Kidney (tissue), 14 donors: ENCODE measurements around the gene MAP2K7. TPM values are rescaled to one million over a fixed set of nuclear protein-coding genes. Genes with fewer than 3 reads are reported as not detected.

Experiments used
- DNase-seq, 5 donors: peaks; one replicate each; pipeline ENCODE4 v3.0.0-alpha.2; 2013 to 2020
- FAIRE-seq: peaks from 2 replicates; lab custom pipeline; 2012; peaks lifted over from hg19 to GRCh38; lab: Jason Lieb, UNC
- H3K27ac ChIP-seq, 2 donors: one replicate each; pipeline ENCODE4 v1.7.0; 2013; ENCODE audit warnings: low read depth in 2 of 2, low read length in 2 of 2, inconsistent platforms in 1 of 2
- H3K27me3 ChIP-seq: one replicate; pipeline ENCODE4 v1.7.1; 2013; ENCODE audit warnings: low read length, inconsistent platforms; ENCODE audit not compliant: control insufficient read depth, insufficient read depth
- H3K36me3 ChIP-seq, 3 donors: one replicate each; pipeline versions ENCODE4 v1.7.0 to v1.7.1; 2013; ENCODE audit warnings: low read length in 3 of 3, control low read depth in 1 of 3, inconsistent platforms in 1 of 3; ENCODE audit not compliant: insufficient read depth in 3 of 3, control insufficient read depth in 2 of 3
- H3K4me1 ChIP-seq, 3 donors: one replicate each; pipeline versions ENCODE4 v1.7.0 to v1.7.1; 2013; ENCODE audit warnings: low read length in 3 of 3, inconsistent platforms in 1 of 3, low read depth in 1 of 3; ENCODE audit not compliant: control insufficient read depth in 2 of 3, insufficient read depth in 2 of 3
- H3K4me3 ChIP-seq, 3 donors: one replicate each; pipeline versions ENCODE4 v1.7.0 to v1.8.1; 2013; ENCODE audit warnings: low read length in 3 of 3, control low read depth in 1 of 3, inconsistent platforms in 1 of 3
- H3K9ac ChIP-seq, 3 donors: one replicate each; pipeline versions ENCODE4 v1.7.0 to v1.7.1; 2013; ENCODE audit warnings: low read length in 3 of 3, control low read depth in 1 of 3, inconsistent platforms in 1 of 3
- H3K9me3 ChIP-seq, 3 donors: one replicate each; pipeline versions ENCODE4 v1.7.0 to v1.7.1; 2013; ENCODE audit warnings: low read length in 3 of 3, control low read depth in 1 of 3, inconsistent platforms in 1 of 3; ENCODE audit not compliant: control insufficient read depth in 2 of 3, insufficient read depth in 1 of 3
- intact Hi-C: fragments of 100-400 bp; cut with DNase I; formaldehyde crosslinking; loops from one replicate; pipeline ENCODE4 v1.11.1; 2022
- polyA plus RNA-seq: library from polyadenylated mRNA; stranded (reverse); fragments of 350-450 nt; fragmentation: Illumina TruSeq; extraction: RNeasy Lipid Tissue Mini Kit (QIAGEN cat#74804); gene quantifications from one replicate; pipeline ENCODE4 v1.2.3, GENCODE V29; 2014; ENCODE audit warnings: low read depth, low replicate concordance; ENCODE audit not compliant: insufficient read depth
- total RNA-seq: library from RNA; stranded (reverse); fragmentation: NEBNext Ultra II Directional; extraction: Animal tissue kit (Norgen Biotek cat#: 25700); gene quantifications from one replicate; pipeline ENCODE4 v1.2.1, GENCODE V29; 2021
- TF ChIP-seq, protein P1 (sequence below): IDR thresholded peaks from 3 replicates; pipeline ENCODE4 v1.5.1; 2012; ENCODE audit warnings: mild to moderate bottlenecking, moderate library complexity, borderline replicate concordance; ENCODE audit not compliant: insufficient read depth; ENCODE audit errors: extremely low read depth
- donor health status: control.
- donor health status: control.
- donor health status: control.
- donor health status: control.
- donor health status: control.
- donor health status: DM: yes; HTN: yes; CAD: no.
- donor health status: Normal renal cell carcinoma (clear cell type).

MAP2K7 gene
- total and polyA plus RNA-seq, 2 donors from 2014 or later, result 16.7 to 37.0 TPM

DNA sequence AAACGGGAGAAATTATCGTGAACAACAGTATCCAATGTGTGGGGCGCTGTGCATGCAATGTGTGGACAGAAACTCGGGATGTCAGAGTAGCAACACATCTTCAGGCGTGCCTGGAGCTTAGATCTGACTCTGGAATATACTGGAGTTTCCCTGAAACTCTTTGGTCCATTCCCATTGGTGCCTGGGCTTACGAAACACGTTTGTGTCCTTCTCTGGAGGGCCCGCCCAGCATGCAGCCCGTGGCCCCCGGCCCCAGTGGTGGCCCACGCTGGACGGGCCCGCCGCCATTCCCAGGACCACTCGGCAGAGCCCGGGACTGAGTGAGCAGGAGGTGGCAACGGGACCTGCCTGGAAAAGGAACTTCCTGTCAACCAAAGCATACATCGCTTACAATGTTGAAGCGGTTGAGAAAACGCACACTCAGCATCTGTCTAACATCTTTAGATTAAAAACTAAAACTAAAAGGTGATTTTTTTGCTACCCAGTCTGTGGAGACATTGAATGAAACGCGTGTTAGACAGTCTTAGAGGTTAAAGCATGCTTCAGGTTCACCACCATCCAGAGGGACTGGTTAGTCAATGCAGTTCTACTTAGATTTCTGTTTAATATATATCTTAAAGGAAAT lies 59.1 kb downstream of the MAP2K7 start:
- H3K27me3 ChIP-seq, result no peaks in the 10 kb centered on the region
- TF ChIP-seq, protein P1, sequence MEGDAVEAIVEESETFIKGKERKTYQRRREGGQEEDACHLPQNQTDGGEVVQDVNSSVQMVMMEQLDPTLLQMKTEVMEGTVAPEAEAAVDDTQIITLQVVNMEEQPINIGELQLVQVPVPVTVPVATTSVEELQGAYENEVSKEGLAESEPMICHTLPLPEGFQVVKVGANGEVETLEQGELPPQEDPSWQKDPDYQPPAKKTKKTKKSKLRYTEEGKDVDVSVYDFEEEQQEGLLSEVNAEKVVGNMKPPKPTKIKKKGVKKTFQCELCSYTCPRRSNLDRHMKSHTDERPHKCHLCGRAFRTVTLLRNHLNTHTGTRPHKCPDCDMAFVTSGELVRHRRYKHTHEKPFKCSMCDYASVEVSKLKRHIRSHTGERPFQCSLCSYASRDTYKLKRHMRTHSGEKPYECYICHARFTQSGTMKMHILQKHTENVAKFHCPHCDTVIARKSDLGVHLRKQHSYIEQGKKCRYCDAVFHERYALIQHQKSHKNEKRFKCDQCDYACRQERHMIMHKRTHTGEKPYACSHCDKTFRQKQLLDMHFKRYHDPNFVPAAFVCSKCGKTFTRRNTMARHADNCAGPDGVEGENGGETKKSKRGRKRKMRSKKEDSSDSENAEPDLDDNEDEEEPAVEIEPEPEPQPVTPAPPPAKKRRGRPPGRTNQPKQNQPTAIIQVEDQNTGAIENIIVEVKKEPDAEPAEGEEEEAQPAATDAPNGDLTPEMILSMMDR, result no peak
- no peak for FAIRE-seq
- H3K4me1 ChIP-seq, result peaks cover 0 to 22% (median 10%) of the 10 kb centered on the region in 3 donors
- DNase-seq, result no peak
- no peaks in the 10 kb centered on the region for H3K9me3 ChIP-seq
- H3K36me3 ChIP-seq, result peaks cover 2 to 28% (median 16%) of the 10 kb centered on the region in 3 donors
- intact Hi-C loops, result no loop called here
- peak overlapping the region; percentile 81 to 84 for H3K27ac ChIP-seq
- no peak overlapping the region for H3K9ac ChIP-seq
- H3K4me3 ChIP-seq, result peak overlapping the region in 1 of 3 donors; percentile 19

DNA sequence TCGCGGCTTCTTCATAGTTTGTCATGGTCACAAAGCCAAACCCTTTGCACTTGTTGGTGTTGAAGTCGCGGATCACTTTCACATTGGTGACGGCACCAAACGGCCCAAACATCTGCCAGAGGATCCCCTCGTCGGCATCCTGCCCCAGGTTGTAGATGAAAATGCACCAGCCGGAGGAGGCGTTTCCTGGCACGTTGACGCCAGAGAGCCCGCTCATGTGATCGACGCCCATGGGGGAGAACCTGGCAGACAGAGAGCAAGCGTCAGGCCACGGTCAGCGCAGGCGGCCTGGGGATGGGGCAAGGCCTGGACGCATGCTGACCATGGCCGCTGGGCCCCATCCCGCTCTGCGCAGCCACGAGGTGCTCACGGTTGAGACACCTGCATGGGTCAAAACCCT lies 59.9 kb downstream of the MAP2K7 start:
- DNase-seq (peak in 1 of 5 donors; percentile 72), FAIRE-seq (no peak)
- Histone ChIP-seq H3K36me3 (peaks cover 2 to 31% (median 19%) of the 10 kb centered on the region in 3 donors), H3K27me3 (no peaks in the 10 kb centered on the region), H3K4me1 (peaks cover 0 to 22% (median 10%) of the 10 kb centered on the region in 3 donors), H3K9me3 (no peaks in the 10 kb centered on the region), H3K27ac (no peak overlapping the region), H3K9ac (no peak overlapping the region), H3K4me3 (no peak overlapping the region)
- TF ChIP-seq, protein P1, result no peak
- intact Hi-C loops, result no loop called here

Other genes with a start within 250 kb of the MAP2K7 start
- gene RETN, start 234.8 kb upstream of the MAP2K7 start, total RNA-seq, result 1.1 TPM
- not detected for gene RETN, start 234.8 kb upstream of the MAP2K7 start, polyA plus RNA-seq
- 0.38 TPM for gene MCEMP1, start 226.8 kb upstream of the MAP2K7 start, total RNA-seq
- gene MCEMP1, start 226.8 kb upstream of the MAP2K7 start, polyA plus RNA-seq, result 0.28 TPM
- gene TRAPPC5, start 223.0 kb upstream of the MAP2K7 start, total RNA-seq, result 82.6 TPM
- 222 TPM for gene TRAPPC5, start 223.0 kb upstream of the MAP2K7 start, polyA plus RNA-seq
- gene FCER2, start 201.7 kb upstream of the MAP2K7 start, total RNA-seq, result 1.0 TPM
- gene FCER2, start 201.7 kb upstream of the MAP2K7 start, polyA plus RNA-seq, result not detected
- gene CLEC4G, start 171.8 kb upstream of the MAP2K7 start, total RNA-seq, result 0.72 TPM
- 1.1 TPM for gene CLEC4G, start 171.8 kb upstream of the MAP2K7 start, polyA plus RNA-seq
- 11.7 TPM for gene CD209, start 156.3 kb upstream of the MAP2K7 start, total RNA-seq
- 1.2 TPM for gene CD209, start 156.3 kb upstream of the MAP2K7 start, polyA plus RNA-seq
- gene CLEC4M, start 140.6 kb upstream of the MAP2K7 start, total RNA-seq, result 0.54 TPM
- gene CLEC4M, start 140.6 kb upstream of the MAP2K7 start, polyA plus RNA-seq, result not detected
- 15.9 TPM for gene EVI5L, start 73.7 kb upstream of the MAP2K7 start, total RNA-seq
- 14.5 TPM for gene EVI5L, start 73.7 kb upstream of the MAP2K7 start, polyA plus RNA-seq
- 4.2 TPM for gene PRR36, start 29.5 kb upstream of the MAP2K7 start, total RNA-seq
- gene PRR36, start 29.5 kb upstream of the MAP2K7 start, polyA plus RNA-seq, result 1.1 TPM
- 9.1 TPM for gene LRRC8E, start 15.4 kb upstream of the MAP2K7 start, total RNA-seq
- gene LRRC8E, start 15.4 kb upstream of the MAP2K7 start, polyA plus RNA-seq, result 2.2 TPM
- gene TGFBR3L, start 11.0 kb downstream of the MAP2K7 start, total RNA-seq, result 0.44 TPM
- 1.5 TPM for gene TGFBR3L, start 11.0 kb downstream of the MAP2K7 start, polyA plus RNA-seq
- gene SNAPC2, start 16.5 kb downstream of the MAP2K7 start, total RNA-seq, result 18.4 TPM
- gene SNAPC2, start 16.5 kb downstream of the MAP2K7 start, polyA plus RNA-seq, result 24.3 TPM
- 25.9 TPM for gene CTXN1, start 22.3 kb downstream of the MAP2K7 start, total RNA-seq
- gene CTXN1, start 22.3 kb downstream of the MAP2K7 start, polyA plus RNA-seq, result 8.9 TPM
- 57.8 TPM for gene TIMM44, start 39.8 kb downstream of the MAP2K7 start, total RNA-seq
- gene TIMM44, start 39.8 kb downstream of the MAP2K7 start, polyA plus RNA-seq, result 46.7 TPM
- gene ELAVL1, start 101.8 kb downstream of the MAP2K7 start, total RNA-seq, result 64.7 TPM
- gene ELAVL1, start 101.8 kb downstream of the MAP2K7 start, polyA plus RNA-seq, result 34.6 TPM
- not detected for gene CCL25, start 148.9 kb downstream of the MAP2K7 start, total RNA-seq
- not detected for gene CCL25, start 148.9 kb downstream of the MAP2K7 start, polyA plus RNA-seq
- gene FBN3, start 245.7 kb downstream of the MAP2K7 start, total RNA-seq, result 0.44 TPM
- gene FBN3, start 245.7 kb downstream of the MAP2K7 start, polyA plus RNA-seq, result 0.56 TPM